ENCODE data around the gene KDM6A. TPM values are rescaled to one million over a fixed set of nuclear protein-coding genes. Genes with fewer than 3 reads are reported as not detected.
"Not testable (repeated sequence)": the region's sequence is repeated elsewhere in the genome, so short reads cannot be mapped to it uniquely, and the experiment has no call there.

Gene KDM6A
- polyA plus RNA-seq = 33.5 to 64.2 TPM (median 59.9 TPM) in 3 replicates
- polyA plus RNA-seq (2011; ENCODE audit: low read depth) = 16.2 TPM
- 24.7 and 50.0 TPM in 2 replicates for polyA plus RNA-seq (2011; cell fraction: cytosol; rRNA removed)
- 98.9 TPM in 2 replicates for polyA plus RNA-seq (2011; cell fraction: nucleus; rRNA removed)
- polyA plus RNA-seq (2012; ENCODE audit: low replicate concordance) = 21.2 and 22.3 TPM in 2 replicates
- 23.6 to 155 TPM (median 131 TPM) in 3 replicates for polyA minus RNA-seq
- polyA minus RNA-seq (2011; cell fraction: cytosol; rRNA and poly(A)+ RNA removed) = 35.9 TPM
- polyA minus RNA-seq (2011; cell fraction: nucleus; rRNA and poly(A)+ RNA removed) = 127 and 255 TPM in 2 replicates

DNA sequence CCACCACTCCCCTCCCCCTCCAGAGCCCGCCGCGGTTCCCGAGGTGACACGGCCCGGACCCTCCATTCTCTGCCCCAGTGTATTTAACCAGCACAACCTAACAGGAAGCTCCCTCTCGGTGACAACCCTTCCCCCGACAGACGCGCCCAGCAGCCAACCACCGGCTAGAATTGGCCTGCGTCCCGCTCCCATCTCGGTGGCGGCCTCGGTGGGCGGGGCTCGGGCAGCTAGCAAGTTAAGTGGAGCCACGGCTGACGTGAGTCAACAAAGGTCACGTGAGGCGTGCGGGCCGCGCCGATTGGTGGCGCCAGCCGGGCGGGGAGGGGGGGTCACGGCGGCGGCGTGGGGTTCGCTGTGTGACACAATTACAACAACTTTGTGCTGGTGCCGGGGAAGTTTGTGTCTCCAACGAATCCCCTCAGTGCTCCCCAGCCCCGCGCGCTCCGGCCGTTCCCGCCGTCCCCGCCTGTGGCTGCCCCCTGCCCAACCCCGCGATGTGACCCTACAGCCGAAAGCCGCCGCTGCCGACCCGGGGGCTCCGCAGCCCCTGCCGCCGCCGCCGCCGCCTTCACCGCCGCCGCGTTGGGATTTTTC is at the start of gene KDM6A:
TSS of gene KDM6A (plus strand) at position 368 of the 594 bp plus-strand sequence. CDS start 364 bp downstream, outside the sequence.
- TF ChIP-seq CTCF (optimal IDR thresholded peaks at IDR 0.05 in 1 of 3, IDR thresholded peaks at IDR 0.05 in 1 of 3, conservative IDR thresholded peaks at IDR 0.05 in 1 of 3; ENCODE audit: extremely low read depth in 1 of 3, insufficient read depth in 2 of 3, low read length in 3 of 3) (no peak), EZH2 (IDR thresholded peaks at IDR 0.05; ENCODE audit: low read length) (no peak)
- DNase-seq (ENCODE audit: low read depth, low spot score) (peak; percentile 77), FAIRE-seq (peak; percentile 67)
- dilution Hi-C loops (cut with MboI; ENCODE audit: extremely low pct_ligation_motif_present, low sequenced_read_pairs) = no loop called here
- Histone ChIP-seq H3K27ac (ENCODE audit: control insufficient read depth, insufficient read depth, low read length) (peak within 1 kb of the TSS; percentile 89), H3K9me1 (ENCODE audit: control insufficient read depth, extremely low read depth, insufficient read depth, low read length) (no peaks in the 10 kb centered on the region), H3K27me3 (ENCODE audit: control insufficient read depth, extremely low read depth, insufficient read depth, low read length) (no peaks in the 10 kb centered on the region), H3K9ac (ENCODE audit: control insufficient read depth, extremely low read depth, insufficient read depth, low read length) (peak within 1 kb of the TSS; percentile 87), H3K4me1 (ENCODE audit: control insufficient read depth, extremely low read depth, insufficient read depth, low read length) (peaks cover 16% of the 10 kb centered on the region), H3K4me2 (ENCODE audit: control insufficient read depth, extremely low read depth, insufficient read depth, low read depth, low read length) (peak within 1 kb of the TSS; percentile 94), H3K9me3 (ENCODE audit: control insufficient read depth, low read depth, low read length) (no peaks in the 10 kb centered on the region), H3K36me3 (ENCODE audit: control insufficient read depth in 2 of 2, extremely low read depth in 1 of 2, insufficient read depth in 2 of 2, low read length in 2 of 2) (no peaks in the 10 kb centered on the region), H2AFZ (ENCODE audit: control insufficient read depth, low read length) (peak within 1 kb of the TSS; percentile 81), H3K79me2 (ENCODE audit: control insufficient read depth, insufficient read depth, low read length) (peaks cover 55% of the 10 kb centered on the region), H4K20me1 (ENCODE audit: control insufficient read depth, extremely low read depth, insufficient read depth, low read length) (peaks cover 2% of the 10 kb centered on the region), H3K4me3 (ENCODE audit: control insufficient read depth in 2 of 3, extremely low read depth in 1 of 3, insufficient read depth in 2 of 3, low read depth in 1 of 3, low read length in 3 of 3) (peak within 1 kb of the TSS; percentile 88 to 98 (median 89))

DNA sequence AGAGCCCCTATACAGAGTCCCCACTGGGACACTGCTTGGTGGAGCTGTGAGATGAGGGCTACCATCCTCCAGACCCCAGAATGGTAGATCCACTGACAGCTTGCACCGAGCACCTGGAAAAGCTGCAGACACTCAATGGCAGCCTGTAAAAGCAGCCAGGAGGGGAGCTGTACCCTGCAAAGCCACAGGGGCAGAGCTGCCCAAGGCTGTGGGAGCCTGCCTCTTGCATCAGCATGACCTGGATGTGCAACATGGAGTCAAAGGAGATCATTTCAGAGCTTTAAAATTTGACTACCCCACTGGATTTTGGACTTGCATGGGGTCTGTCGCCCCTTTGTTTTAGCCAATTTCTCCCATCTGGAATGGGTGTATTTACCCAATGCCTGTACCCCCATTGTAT is 49.8 kb upstream of the KDM6A start:
- H3K9me3 ChIP-seq (ENCODE audit: control insufficient read depth, low read depth, low read length); DNase-seq (ENCODE audit: low read depth, low spot score); FAIRE-seq: not testable (repeated sequence)

More for the DNA sequence above, 49.8 kb upstream of the KDM6A start:
- H3K4me3 ChIP-seq (ENCODE audit: control insufficient read depth in 2 of 3, extremely low read depth in 1 of 3, insufficient read depth in 2 of 3, low read depth in 1 of 3, low read length in 3 of 3); H3K79me2 ChIP-seq (ENCODE audit: control insufficient read depth, insufficient read depth, low read length); dilution Hi-C loops (cut with MboI; ENCODE audit: extremely low pct_ligation_motif_present, low sequenced_read_pairs); H3K27ac ChIP-seq (ENCODE audit: control insufficient read depth, insufficient read depth, low read length); H3K36me3 ChIP-seq (ENCODE audit: control insufficient read depth in 2 of 2, extremely low read depth in 1 of 2, insufficient read depth in 2 of 2, low read length in 2 of 2); H3K9ac ChIP-seq (ENCODE audit: control insufficient read depth, extremely low read depth, insufficient read depth, low read length); H3K27me3 ChIP-seq (ENCODE audit: control insufficient read depth, extremely low read depth, insufficient read depth, low read length); H4K20me1 ChIP-seq (ENCODE audit: control insufficient read depth, extremely low read depth, insufficient read depth, low read length); H2AFZ ChIP-seq (ENCODE audit: control insufficient read depth, low read length); H3K4me2 ChIP-seq (ENCODE audit: control insufficient read depth, extremely low read depth, insufficient read depth, low read depth, low read length); H3K9me1 ChIP-seq (ENCODE audit: control insufficient read depth, extremely low read depth, insufficient read depth, low read length); H3K4me1 ChIP-seq (ENCODE audit: control insufficient read depth, extremely low read depth, insufficient read depth, low read length): not testable (repeated sequence)
